GM18951 (cell line): ENCODE data around the gene CLDN7.
A peak's percentile ranks its signal among the peaks of the same experiment; 100 is the strongest.

Experiments used
- POLR2A ChIP-seq: IDR thresholded peaks from 4 replicates; pipeline ENCODE4 v1.6.1; 2011; ENCODE audit warnings: mild to moderate bottlenecking; ENCODE audit not compliant: insufficient read length, insufficient read depth; ENCODE audit errors: extremely low read depth
- in situ Hi-C: fragments of 300-500 bp; cut with MboI; formaldehyde crosslinking; loops from one replicate; pipeline ENCODE4 v1.12.0; 2022; ENCODE audit warnings: low sequenced_read_pairs, mixed read lengths, inconsistent platforms; ENCODE audit not compliant: unreplicated experiment

The CLDN7 gene

DNA sequence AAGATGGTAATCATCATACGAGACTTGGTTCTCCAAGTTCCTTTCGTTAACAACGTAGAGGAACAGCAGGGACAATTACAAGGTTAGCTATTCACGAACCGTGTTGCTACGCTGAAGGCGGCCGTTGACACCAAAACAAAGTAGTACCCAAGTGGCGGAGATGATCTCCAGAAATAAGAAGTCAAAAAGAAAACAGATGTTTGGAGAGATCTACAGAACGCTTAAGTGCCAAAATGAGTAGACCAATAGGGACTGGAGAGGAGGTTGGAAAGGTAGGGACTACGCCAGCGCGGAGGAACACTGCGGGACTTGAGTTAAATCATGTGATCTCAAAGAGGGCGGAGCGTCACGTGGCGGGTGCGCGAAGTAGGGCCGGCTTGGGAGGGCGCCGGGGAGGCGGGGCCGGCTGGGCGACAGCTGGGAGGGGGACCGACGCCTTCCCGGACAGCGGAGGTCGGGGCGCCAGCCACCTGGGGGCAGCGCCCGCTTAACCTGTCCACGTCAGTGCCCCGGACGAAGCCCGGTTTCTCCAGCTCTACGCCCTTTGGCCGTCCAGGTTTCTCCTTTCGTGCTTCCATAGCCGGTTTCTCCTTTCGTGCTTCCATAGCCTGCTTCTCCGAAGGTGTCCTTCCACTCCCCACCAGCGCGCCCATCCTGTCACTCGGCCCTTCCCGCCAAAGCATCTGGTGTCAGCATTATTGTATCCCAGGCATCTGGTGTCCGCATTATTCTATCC, 19.4 kb downstream of the CLDN7 start:
- in situ Hi-C loops = no loop called here
- TF ChIP-seq POLR2A = peak; percentile 58

DNA sequence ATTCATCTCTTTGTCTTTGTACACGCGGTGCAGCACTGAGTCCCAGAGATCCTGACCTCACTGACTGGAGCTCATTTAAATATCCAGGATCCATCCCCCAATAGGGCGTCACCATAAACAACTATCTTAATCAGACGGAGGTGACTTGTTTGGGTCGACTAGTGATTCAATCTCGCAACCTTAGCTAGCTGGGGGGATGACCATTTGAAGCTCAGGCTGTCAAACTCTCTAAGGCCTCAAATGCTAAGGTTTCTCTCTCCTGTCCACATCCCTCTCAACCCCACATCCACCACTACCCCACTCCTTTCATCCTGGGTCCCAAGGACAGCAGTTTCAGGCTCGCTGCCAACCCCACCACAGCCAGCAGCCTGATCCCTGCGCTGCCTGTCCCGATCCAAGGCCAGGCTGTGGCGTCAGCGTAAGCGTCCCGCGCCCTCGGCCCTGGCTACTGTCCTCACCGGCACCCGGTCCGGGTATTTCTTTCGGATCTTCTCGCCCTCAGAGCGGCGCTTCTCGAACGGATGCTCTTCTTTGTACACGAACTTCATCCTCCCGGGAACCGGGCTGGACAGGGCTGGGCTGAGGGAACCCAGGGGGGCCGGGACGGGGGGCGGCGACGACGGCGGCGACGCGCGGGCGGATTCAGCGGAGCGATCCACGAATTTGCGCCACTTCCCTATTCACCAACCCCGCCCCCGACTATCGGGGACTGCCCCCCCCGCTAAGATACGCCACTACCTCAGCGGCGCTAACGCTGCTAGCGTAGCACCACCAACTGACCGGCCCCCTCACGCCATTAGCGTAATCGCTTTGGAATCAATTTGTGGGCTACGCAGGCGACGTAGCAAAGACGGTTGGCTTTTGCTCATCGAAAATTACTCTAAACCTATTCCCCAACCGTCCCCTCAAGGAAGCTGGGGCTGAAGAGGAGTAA, 20.2 kb downstream of the CLDN7 start, which contains the start of gene GABARAP:
Gene GABARAP, minus strand, starts transcription at position 667 of the 934 bp plus-strand sequence. Its CDS starts 119 bp downstream, at position 548.
- in situ Hi-C loops = no loop called here
- TF ChIP-seq POLR2A = peak; percentile 68

- in situ Hi-C loops = no loop called here
- TF ChIP-seq POLR2A = no peak
Measured at GRCh38 chr17:7241090-7241733, 21.1 kb downstream of the CLDN7 start.

GRCh38 chr17:7240375-7240774, 21.9 kb downstream of the CLDN7 start:
- no peak for TF ChIP-seq POLR2A
- in situ Hi-C loops = no loop called here

DNA sequence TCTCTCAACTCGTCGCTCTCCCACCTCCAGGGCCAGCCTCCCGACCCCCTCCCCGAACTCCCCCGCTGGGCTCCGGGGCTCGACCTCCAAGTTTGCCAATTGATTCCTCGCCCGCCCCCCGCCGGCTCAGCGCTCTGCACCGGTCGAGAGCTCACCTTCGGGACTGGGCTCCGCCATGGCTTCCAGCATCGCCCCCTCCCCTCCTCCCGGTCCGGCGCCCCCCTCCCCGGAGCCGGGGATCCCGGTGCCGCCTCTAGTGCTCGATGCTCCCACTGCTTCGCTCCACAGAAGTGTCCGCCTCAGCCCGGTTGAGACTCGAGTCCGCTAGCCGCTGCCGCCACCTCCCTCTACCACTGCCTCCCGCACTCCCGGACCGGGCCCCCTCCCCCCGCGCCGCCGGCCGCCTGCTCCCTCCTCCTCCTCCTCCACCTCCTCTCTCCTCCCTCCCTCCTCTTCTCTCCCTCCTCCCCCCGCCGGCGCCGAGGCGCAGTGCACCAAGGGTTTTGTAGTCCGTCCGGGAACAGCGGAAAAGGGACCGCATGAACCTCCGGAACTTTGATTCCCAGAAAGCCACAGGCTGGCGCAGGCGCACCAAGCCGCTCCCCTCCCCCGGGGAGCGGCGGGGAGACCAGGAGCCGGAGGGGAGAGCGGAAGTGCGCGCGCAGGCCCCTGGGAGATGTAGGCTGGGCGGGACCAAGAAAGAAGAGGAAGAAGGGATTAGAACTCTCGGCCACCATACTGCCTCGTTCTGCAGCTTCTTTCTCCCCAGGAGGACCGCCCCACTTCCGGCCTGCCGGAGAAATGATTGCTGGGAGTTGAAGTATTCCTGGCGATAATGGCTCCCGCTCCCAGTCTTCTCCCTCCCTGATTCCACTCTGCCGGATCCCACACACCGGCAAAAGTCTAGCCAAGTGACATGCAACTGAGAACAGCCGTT, 22.9 kb downstream of the CLDN7 start, which contains the start of gene PHF23:
Gene PHF23, minus strand, starts transcription at position 367 of the 937 bp plus-strand sequence. Its CDS starts 178 bp downstream, at position 189.
- peak; percentile 42 for TF ChIP-seq POLR2A
- in situ Hi-C loops = no loop called here

- in situ Hi-C loops = no loop called here
Measured at GRCh38 chr17:7238420-7239090, 23.7 kb downstream of the CLDN7 start.

GRCh38 chr17:7237761-7238419, 24.4 kb downstream of the CLDN7 start:
- in situ Hi-C loops = no loop called here
- TF ChIP-seq POLR2A = peak; percentile 49

More at GRCh38 chr17:7238420-7239090, 23.7 kb downstream of the CLDN7 start:
- TF ChIP-seq POLR2A = peak; percentile 17

DNA sequence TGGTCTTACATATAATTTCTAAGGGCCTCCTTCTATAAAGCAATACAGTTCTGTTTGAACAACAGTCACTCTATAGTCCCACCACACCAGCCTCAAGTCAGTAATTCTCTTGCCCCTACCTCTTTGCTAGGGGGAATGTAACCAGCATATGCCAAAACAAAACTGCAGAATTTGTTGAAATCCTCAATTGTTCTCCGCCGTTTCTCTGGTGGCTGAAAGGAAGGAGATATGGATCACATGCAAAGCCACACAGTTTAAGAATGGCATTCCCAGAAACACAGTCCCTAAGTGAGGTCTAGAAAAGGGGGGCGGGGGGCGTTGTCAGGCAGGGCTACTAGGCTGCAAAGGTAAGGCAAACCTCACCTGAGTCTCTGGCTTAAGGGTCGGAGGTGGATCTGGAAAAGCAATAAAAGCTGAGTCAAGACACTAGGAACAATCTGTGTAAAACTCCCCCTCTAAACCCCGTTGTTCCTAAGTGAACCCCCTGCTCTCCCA, 25.0 kb downstream of the CLDN7 start:
- in situ Hi-C loops = no loop called here
- no peak for TF ChIP-seq POLR2A

GRCh38 chr17:7236808-7237207, 25.5 kb downstream of the CLDN7 start:
- TF ChIP-seq POLR2A = no peak
- in situ Hi-C loops = no loop called here

- in situ Hi-C loops = no loop called here
Measured at GRCh38 chr17:7235693-7236665, 26.3 kb downstream of the CLDN7 start.

More at GRCh38 chr17:7235693-7236665, 26.3 kb downstream of the CLDN7 start:
- TF ChIP-seq POLR2A = peak; percentile 21
